Large intestine (tissue), 3 donors: ENCODE data around the gene PCDHGA1. TPM values are rescaled to one million over a fixed set of nuclear protein-coding genes. Genes with fewer than 3 reads are reported as not detected.

ENCODE experiments used
- DNase-seq, 2 donors: peaks; one replicate each; pipeline versions ENCODE4 v3.0.0 to v3.0.0-alpha.2; 2013
- H3K27ac ChIP-seq: one replicate; pipeline ENCODE4 v1.5.1; 2013; ENCODE audit warnings: low read length
- H3K27me3 ChIP-seq: 2 replicates; pipeline ENCODE4 v1.6.1; 2013; ENCODE audit warnings: low read length; ENCODE audit not compliant: control insufficient read depth, insufficient read depth
- H3K36me3 ChIP-seq: 2 replicates; pipeline ENCODE4 v1.6.1; 2013; ENCODE audit warnings: low read length; ENCODE audit not compliant: control insufficient read depth, insufficient read depth
- H3K4me1 ChIP-seq: one replicate; pipeline ENCODE4 v1.6.1; 2013; ENCODE audit warnings: low read length; ENCODE audit not compliant: control insufficient read depth, insufficient read depth
- H3K4me3 ChIP-seq: one replicate; pipeline ENCODE4 v1.5.1; 2013; ENCODE audit warnings: low read length
- H3K9me3 ChIP-seq: one replicate; pipeline ENCODE4 v1.6.1; 2013; ENCODE audit warnings: mild to moderate bottlenecking, low read depth, low read length, moderate library complexity; ENCODE audit not compliant: control insufficient read depth
- WGBS: methylation state at CpG from one replicate; pipeline ENCODE4 v1.1.5; 2013; ENCODE audit warnings: low lambda C conversion rate; ENCODE audit not compliant: insufficient coverage; 5-methylcytosine and 5-hydroxymethylcytosine counted together
- polyA plus RNA-seq: library from polyadenylated mRNA; unstranded; fragments of 120-200 nt; gene quantifications from one replicate; pipeline ENCODE4 v1.2.1, GENCODE V29; 2013

Gene PCDHGA1
- polyA plus RNA-seq, 1 donor: 0.30 TPM

DNA sequence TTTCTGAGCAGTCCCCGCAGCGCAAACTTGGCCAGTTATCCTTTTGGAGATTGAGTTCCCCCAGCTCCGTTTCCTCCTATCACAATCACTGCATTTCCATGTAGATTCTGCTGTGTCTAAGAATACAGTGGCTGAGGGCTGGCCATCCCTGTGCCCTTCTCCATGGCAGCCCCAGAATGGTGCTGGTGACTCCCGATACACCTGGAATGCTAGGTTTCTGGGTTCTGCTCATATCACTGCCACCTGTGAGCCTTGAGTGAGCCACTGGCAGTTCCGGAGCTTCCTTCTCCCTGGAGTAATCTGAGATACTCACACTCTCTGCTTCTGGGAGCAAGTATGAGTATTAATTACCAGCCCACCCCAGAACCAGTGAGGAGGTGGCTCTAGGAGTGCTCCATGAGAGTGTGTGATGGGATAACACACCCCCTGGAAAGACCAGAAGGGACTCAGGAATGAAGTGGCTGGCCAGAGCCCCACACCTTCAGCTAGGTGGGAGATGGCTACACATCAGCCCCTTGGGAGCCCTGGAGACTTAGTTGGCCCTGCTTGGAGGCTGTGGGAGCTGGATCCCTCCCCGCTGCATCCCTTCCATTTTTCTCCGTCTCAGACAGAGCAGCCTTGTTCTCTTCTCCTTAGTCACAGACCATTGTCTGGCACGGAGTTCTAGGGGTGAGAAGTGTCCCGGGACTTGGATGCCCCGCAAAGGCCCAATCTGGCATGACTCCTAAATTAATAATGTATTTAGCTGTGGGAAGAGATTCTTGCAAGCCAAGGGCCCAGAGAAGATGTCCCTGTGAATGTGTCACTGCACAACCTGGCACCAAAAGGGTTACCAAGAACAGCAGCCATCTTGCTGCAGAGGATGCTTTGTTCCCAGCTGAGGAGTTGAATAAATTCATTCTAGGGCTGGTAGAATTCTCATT is 163.4 kb downstream of the PCDHGA1 start:
- H3K27ac ChIP-seq: peak overlapping the region; percentile 36
- peaks cover 3% of the 10 kb centered on the region for H3K4me1 ChIP-seq
- H3K27me3 ChIP-seq: peaks cover 71% of the 10 kb centered on the region
- WGBS: no CpG with 5 or more reads among the region's 10 CpGs
- H3K4me3 ChIP-seq: no peak overlapping the region
- DNase-seq: no peak
- peaks cover 13% of the 10 kb centered on the region for H3K9me3 ChIP-seq
- peaks cover 3% of the 10 kb centered on the region for H3K36me3 ChIP-seq

DNA sequence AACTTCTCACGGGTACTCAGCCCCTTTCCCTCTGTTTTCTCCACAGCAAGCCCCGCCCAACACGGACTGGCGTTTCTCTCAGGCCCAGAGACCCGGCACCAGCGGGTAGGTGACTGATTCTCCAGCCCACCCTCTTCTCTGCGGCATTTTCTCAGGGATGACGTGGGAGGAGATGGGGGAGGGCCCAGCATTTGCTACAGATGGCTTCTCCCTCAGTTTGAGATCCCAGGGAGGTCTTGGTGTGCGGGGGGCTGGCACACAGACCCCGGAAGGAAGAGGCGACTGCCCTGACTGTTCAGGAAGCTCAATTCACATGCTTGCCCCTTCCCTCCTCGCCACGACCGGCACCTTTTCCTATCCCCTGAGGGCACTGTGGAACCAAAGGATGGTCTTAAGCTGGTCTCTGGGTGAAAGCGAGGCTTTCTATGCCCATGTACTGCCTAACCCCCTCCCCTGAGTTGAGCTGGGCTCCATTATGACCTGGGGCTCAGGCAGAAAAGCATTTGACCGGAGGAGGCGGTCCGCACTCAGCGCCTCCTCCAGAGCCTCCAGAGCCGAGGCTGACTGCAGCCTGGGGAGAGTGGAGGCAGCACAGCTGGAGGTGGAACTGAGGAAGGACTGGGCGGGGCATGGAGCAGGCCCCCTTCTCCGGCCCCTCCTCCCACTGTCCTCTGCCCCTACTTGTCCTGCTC is 164.6 kb downstream of the PCDHGA1 start:
- Histone ChIP-seq H3K27ac (peak overlapping the region; percentile 36), H3K36me3 (peaks cover 3% of the 10 kb centered on the region), H3K27me3 (peaks cover 60% of the 10 kb centered on the region), H3K4me3 (no peak overlapping the region), H3K4me1 (peaks cover 3% of the 10 kb centered on the region), H3K9me3 (peaks cover 13% of the 10 kb centered on the region)
- no CpG with 5 or more reads among the region's 22 CpGs for WGBS
- no peak for DNase-seq

DNA sequence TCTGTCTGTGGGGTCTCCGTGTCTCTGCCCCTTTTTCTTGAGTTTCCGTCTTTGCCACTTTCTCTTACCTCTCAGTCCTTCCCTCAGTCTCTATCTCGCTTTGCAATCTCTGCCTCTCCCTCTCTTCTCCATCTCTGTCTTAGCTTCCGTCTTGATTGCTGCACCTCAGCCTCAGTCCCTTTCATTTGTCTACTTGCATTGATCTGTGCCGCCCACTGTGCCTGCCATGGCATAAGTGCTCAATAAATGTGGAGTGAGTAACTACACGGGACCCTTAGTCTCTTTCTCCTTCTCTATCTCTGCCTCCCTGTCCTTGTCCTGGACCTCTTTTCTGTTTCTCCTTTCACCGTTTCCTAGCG is 165.1 kb downstream of the PCDHGA1 start:
- no peak overlapping the region for H3K4me3 ChIP-seq
- DNase-seq: no peak
- peaks cover 55% of the 10 kb centered on the region for H3K27me3 ChIP-seq
- H3K9me3 ChIP-seq: peaks cover 13% of the 10 kb centered on the region
- peaks cover 3% of the 10 kb centered on the region for H3K4me1 ChIP-seq
- H3K27ac ChIP-seq: no peak overlapping the region
- H3K36me3 ChIP-seq: peaks cover 3% of the 10 kb centered on the region
- 60% methylated on average over 6 of the region's 8 CpGs for WGBS

DNA sequence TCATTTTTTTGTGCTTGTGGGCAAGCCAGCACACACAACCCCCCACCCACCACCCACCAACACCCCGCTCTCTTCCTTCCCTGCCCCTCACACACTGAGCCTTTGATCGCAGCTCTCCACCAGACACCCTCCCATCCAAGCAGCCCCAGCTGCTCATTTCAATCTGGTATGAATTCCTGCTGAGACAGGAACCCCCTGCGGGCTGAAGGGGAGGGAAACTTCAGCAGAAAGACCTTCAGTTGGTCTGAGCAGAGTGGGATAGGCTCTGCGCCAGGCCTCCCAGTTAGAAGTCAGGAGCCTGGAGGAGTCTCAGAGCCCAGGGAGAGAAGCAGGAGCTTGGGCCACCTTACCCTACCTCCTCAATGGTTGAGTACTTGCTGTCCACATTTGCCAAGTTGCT is 165.7 kb downstream of the PCDHGA1 start:
- peaks cover 13% of the 10 kb centered on the region for H3K9me3 ChIP-seq
- no peak overlapping the region for H3K4me3 ChIP-seq
- H3K36me3 ChIP-seq: peaks cover 3% of the 10 kb centered on the region
- peaks cover 49% of the 10 kb centered on the region for H3K27me3 ChIP-seq
- no peak overlapping the region for H3K27ac ChIP-seq
- no CpG with 5 or more reads among the region's 4 CpGs for WGBS
- no peak for DNase-seq
- peaks cover 3% of the 10 kb centered on the region for H3K4me1 ChIP-seq

DNA sequence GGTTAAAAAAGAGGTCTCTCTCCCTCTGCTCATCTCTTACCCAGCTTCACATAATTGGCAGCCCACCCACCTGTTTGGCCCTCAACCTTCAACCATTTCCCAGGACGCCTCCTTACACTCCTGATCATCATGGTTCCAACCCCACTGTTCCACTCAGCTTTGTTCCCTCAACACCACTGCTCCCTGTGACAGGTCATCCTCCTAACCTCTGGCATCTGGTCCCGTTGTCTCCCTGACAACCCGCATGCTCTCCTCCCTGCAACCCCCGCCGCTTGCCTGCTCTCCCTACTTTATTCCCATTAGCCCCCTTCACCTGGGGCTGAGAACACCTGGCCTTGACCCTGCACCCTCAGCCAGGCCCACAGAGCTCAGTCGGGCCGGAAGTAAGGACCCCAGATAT is 171.4 kb downstream of the PCDHGA1 start:
- Histone ChIP-seq H3K27me3 (no peaks in the 10 kb centered on the region), H3K9me3 (no peaks in the 10 kb centered on the region), H3K36me3 (peaks cover 9% of the 10 kb centered on the region), H3K4me3 (no peak overlapping the region), H3K4me1 (no peaks in the 10 kb centered on the region), H3K27ac (no peak overlapping the region)
- DNase-seq: no peak
- 86% methylated on average over 1 of the region's 7 CpGs for WGBS

DNA sequence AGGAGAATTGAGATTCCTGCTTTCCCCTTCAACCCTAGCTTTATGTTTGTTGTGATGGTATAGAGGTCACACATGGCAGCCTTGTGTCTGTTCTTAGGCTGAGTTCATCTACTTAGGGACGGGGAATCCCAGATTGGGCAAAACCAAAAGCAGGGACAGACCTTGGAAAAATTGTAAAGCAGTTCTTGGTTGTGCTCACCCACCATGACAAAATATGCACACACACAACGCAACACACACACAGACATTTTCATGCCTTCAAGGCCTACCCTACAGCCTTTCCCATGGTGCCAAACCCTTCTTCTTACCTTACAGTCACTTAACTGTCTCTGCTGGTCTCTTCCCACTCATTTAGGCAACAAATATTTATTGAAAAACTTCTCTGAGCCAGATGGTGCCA is 173.4 kb downstream of the PCDHGA1 start:
- no peak for DNase-seq
- peaks cover 5% of the 10 kb centered on the region for H3K27me3 ChIP-seq
- H3K9me3 ChIP-seq: no peaks in the 10 kb centered on the region
- peaks cover 3% of the 10 kb centered on the region for H3K4me1 ChIP-seq
- H3K36me3 ChIP-seq: peaks cover 10% of the 10 kb centered on the region
- H3K27ac ChIP-seq: no peak overlapping the region
- WGBS: no CpG with 5 or more reads among the region's 2 CpGs
- no peak overlapping the region for H3K4me3 ChIP-seq

DNA sequence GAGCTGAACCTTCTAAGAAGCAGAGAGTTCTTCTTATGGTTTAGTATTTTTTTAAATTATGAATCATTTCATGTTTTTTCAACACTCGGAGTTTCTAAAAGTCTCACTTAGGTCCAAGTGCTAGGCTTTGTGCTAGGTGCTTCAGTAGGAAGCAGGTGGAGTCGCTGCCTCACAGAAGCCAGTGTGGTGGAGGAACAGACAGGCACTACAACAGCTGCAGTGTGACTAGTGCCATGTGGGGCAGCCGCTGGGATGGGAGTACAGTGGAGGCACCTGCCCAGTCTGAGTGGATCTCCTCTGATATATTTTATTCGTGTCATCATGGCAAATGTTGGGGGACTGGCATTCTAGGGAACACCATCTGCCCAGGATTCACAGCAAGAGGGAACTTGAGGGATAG is 173.9 kb downstream of the PCDHGA1 start:
- Histone ChIP-seq H3K4me3 (no peak overlapping the region), H3K4me1 (peaks cover 3% of the 10 kb centered on the region), H3K36me3 (peaks cover 10% of the 10 kb centered on the region), H3K27ac (no peak overlapping the region), H3K9me3 (no peaks in the 10 kb centered on the region), H3K27me3 (peaks cover 8% of the 10 kb centered on the region)
- 100% methylated on average over 1 of the region's 4 CpGs for WGBS
- no peak for DNase-seq

DNA sequence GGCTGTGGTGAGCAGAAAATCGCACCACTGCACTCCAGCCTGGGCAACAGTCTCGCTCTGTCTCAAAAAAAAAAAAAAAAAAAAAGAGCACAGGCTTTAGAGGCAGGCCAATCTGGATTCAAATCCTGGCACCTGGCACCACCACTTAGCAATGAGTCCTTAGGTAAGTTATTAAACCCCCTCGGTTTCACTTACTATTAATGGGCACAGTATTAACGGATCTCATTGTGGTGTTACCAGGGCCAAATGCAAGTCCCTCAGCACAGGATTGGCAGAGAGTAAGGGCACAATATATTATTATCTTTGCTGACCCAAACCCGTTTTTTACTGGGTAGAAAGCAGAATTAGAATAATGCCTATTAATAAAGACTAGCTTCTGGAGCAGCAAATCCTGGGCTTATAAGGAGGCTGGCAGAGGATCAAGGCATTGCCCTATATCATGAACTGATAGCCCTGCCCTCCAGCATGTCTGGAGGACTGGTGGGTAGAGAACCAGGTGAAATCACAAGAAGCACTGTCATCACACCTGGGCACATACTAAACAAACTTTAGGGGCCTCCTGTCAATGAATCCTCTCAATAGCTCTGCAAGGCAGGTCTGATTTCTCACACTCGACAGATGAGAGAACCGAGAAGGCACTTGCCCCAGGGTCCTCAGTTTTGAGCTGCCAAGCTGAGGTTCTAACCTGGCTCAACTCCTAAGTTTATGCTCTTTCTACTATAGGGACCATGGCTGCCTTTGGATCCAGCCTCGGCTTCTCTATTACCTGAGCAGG is 176.3 kb downstream of the PCDHGA1 start:
- Histone ChIP-seq H3K4me3 (no peak overlapping the region), H3K27ac (no peak overlapping the region), H3K9me3 (no peaks in the 10 kb centered on the region), H3K4me1 (peaks cover 3% of the 10 kb centered on the region), H3K36me3 (peaks cover 23% of the 10 kb centered on the region), H3K27me3 (peaks cover 12% of the 10 kb centered on the region)
- WGBS: no CpG with 5 or more reads among the region's 8 CpGs
- no peak for DNase-seq

DNA sequence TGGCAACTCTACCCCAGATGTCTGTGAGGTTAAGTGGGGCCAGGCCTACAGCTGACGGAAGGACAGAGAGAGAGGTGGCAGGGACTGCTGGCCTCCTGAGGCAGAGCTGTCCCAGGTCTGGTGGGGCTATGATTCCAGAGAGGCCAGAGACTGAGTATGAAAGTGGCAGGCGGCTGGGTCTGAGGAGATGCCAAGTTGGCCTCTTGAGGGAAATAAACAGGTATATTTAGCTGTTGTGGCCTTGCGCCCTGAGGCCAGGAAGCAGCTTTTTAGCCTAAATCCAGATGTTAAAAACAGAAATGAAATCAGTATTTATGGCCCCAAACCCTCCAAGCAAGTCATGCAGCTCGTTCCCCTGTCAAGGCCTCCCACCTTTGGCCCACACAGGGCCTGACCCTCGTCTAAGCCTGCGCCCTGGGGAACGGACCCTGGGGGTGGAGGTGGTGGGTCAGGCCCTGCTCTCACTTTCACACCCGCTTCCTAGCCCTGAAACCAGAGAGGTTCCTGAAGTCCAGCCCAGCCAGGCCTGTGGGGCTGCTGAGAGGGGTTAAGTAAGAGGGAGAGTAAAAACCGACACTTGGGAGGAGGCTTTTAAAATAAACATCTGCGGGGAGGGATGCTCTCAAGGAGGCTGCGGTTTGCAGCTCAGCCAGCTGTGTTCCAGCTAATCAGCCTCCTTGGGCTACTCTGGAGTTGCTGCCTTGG is 177.2 kb downstream of the PCDHGA1 start:
- no CpG with 5 or more reads among the region's 11 CpGs for WGBS
- H3K4me3 ChIP-seq: no peak overlapping the region
- DNase-seq: peak in 1 of 2 donors; percentile 34

DNA sequence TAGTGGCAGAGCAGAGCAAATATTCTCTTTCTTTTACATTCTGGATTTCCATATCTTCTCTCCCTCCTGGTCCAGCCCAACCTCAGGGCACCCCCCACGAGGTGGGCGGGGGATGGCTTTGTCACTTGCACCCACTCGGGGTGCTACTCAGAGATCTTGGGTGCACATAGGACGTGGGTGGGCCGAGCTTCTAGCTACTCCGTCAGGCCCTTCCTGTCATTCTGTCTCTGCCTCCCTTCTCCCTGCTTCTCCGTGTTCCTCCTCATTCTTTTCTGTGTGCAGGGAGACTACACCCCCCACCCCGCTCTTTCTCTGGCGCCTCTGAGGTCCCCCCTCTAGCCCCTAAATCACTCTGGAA is 178.1 kb downstream of the PCDHGA1 start:
- Histone ChIP-seq H3K36me3 (peaks cover 28% of the 10 kb centered on the region), H3K27me3 (peaks cover 12% of the 10 kb centered on the region), H3K27ac (peak overlapping the region; percentile 60), H3K4me1 (peaks cover 3% of the 10 kb centered on the region), H3K4me3 (no peak overlapping the region), H3K9me3 (no peaks in the 10 kb centered on the region)
- no CpG with 5 or more reads among the region's 9 CpGs for WGBS
- no peak for DNase-seq

More for the DNA sequence above, 177.2 kb downstream of the PCDHGA1 start:
- Histone ChIP-seq H3K27me3 (peaks cover 12% of the 10 kb centered on the region), H3K9me3 (no peaks in the 10 kb centered on the region), H3K36me3 (peaks cover 28% of the 10 kb centered on the region), H3K4me1 (peaks cover 3% of the 10 kb centered on the region), H3K27ac (peak overlapping the region; percentile 60)
